Psoas muscle (tissue), 8 donors: ENCODE measurements around the gene AREG. TPM values are rescaled to one million over a fixed set of nuclear protein-coding genes. Genes with fewer than 3 reads are reported as not detected.

ENCODE experiments used
- ATAC-seq, 4 donors: fragments of 200-7000 bp; cut with Tn5 transposase; one replicate each; pipeline ENCODE4 v1.9.1; 2020; ENCODE audit warnings: moderate library complexity in 3 of 4, mild to moderate bottlenecking in 2 of 4
- DNase-seq, 2 donors: peaks; one replicate each; pipeline ENCODE4 v3.0.0-alpha.2; 2020
- H3K27ac ChIP-seq: fragments of 200-600 bp; one replicate; pipeline ENCODE4 v1.8.0; 2022
- H3K27me3 ChIP-seq, 3 donors: fragments of 200-600 bp in 1 of 3; one replicate each; pipeline versions ENCODE4 v1.6.1 to v1.8.0; 2013 to 2022; ENCODE audit warnings: low read length in 2 of 3, mild to moderate bottlenecking in 2 of 3, moderate library complexity in 1 of 3; ENCODE audit not compliant: insufficient read depth in 3 of 3
- H3K36me3 ChIP-seq, 2 donors: fragments of 200-600 bp in 1 of 2; one replicate each; pipeline versions ENCODE4 v1.6.1 to v1.8.0; 2013 to 2022; ENCODE audit warnings: low read depth in 1 of 2, mild to moderate bottlenecking in 1 of 2, moderate library complexity in 1 of 2; ENCODE audit not compliant: insufficient read depth in 1 of 2
- H3K4me1 ChIP-seq: fragments of 200-600 bp; one replicate; pipeline ENCODE4 v1.8.0; 2022
- H3K4me3 ChIP-seq: fragments of 200-600 bp; one replicate; pipeline ENCODE4 v1.8.0; 2022; ENCODE audit warnings: mild to moderate bottlenecking
- H3K9me3 ChIP-seq: fragments of 200-600 bp; one replicate; pipeline ENCODE4 v1.8.0; 2022
- CTCF ChIP-seq: fragments of 200-600 bp; IDR thresholded peaks from one replicate; pipeline ENCODE4 v1.8.0; 2022; ENCODE audit warnings: antibody characterized with exemption
- WGBS, 3 donors: extraction: QIAGEN DNeasy Blood & Tissue Kit; methylation state at CpG; one replicate each; pipeline versions ENCODE4 v1.1.6 to v1.1.7; 2013; 5-methylcytosine and 5-hydroxymethylcytosine counted together
- intact Hi-C, 2 donors: fragments of 100-400 bp; cut with DNase I; formaldehyde crosslinking; loops; one replicate each; pipeline versions ENCODE4 v1.11.0 to v1.14.2; 2022
- polyA plus RNA-seq, 3 donors: library from polyadenylated mRNA; stranded (reverse); fragments of 200-250 nt; gene quantifications; one replicate each; pipeline ENCODE4 v1.2.3, GENCODE V29; 2013
- total RNA-seq, 4 donors: library from RNA; stranded (reverse); fragmentation: NEBNext Ultra II Directional in 2 of 4; extraction: Animal tissue kit (Norgen Biotek cat#: 25700) in 2 of 4; gene quantifications; one replicate each; pipeline versions ENCODE4 v1.2.1 to v1.2.4, GENCODE V29; 2021 to 2023
- donor health status: healthy with polysubstance abuse.
- donor health status: DM: no; HTN: no; CAD: no; lungs with moderate emphysema.
- donor health status: Bipolar disorder and iron deficiency.
- donor health status: healthy.
- donor health status: DM: yes; HTN: yes; CAD: no.
- donor health status: DM: no; HTN: no; CAD: no.
- donor health status: DM: no; HTN: no; CAD: no.
- donor health status: DM: yes; HTN: yes; CAD: no.

The AREG gene
- total and polyA plus RNA-seq, 7 donors, result 0.25 to 1.3 (median 0.75) TPM; not detected in 1

GRCh38 chr4:74449571-74450297 is 4.8 kb downstream of the AREG start:
- 83 to 91% (median 88%) methylated on average over 6 of the region's 6 CpGs for WGBS, 3 donors
- TF ChIP-seq CTCF, result no peak
- Histone ChIP-seq H3K4me1 (peaks cover 5% of the 10 kb centered on the region), H3K4me3 (no peak overlapping the region), H3K27me3 (peaks cover 0 to 17% (median 3%) of the 10 kb centered on the region in 3 donors), H3K36me3 (no peaks in the 10 kb centered on the region), H3K27ac (no peak overlapping the region), H3K9me3 (no peaks in the 10 kb centered on the region)
- intact Hi-C loops, result no loop called here
- DNase-seq (no peak), ATAC-seq (no peak)

- Histone ChIP-seq H3K4me1 (peaks cover 3% of the 10 kb centered on the region), H3K27ac (no peak overlapping the region), H3K9me3 (no peaks in the 10 kb centered on the region), H3K36me3 (no peaks in the 10 kb centered on the region), H3K27me3 (peaks cover 0 to 17% (median 3%) of the 10 kb centered on the region in 3 donors), H3K4me3 (no peak overlapping the region)
- WGBS, 3 donors, result 73 to 84% (median 83%) methylated on average over 4 of the region's 4 CpGs
- no peak for TF ChIP-seq CTCF
- intact Hi-C loops, result no loop called here
- no peak for DNase-seq
- ATAC-seq, result no peak
Measured at GRCh38 chr4:74450298-74450683, 5.4 kb downstream of the AREG start.

GRCh38 chr4:74451214-74451661 is 6.3 kb downstream of the AREG start:
- DNase-seq, result no peak
- intact Hi-C loops, result no loop called here
- 12 to 32% (median 29%) methylated on average over 1 of the region's 1 CpG for WGBS, 3 donors
- Histone ChIP-seq H3K27ac (no peak overlapping the region), H3K4me3 (no peak overlapping the region), H3K4me1 (no peaks in the 10 kb centered on the region), H3K27me3 (peaks cover 0 to 13% (median 3%) of the 10 kb centered on the region in 3 donors), H3K9me3 (no peaks in the 10 kb centered on the region), H3K36me3 (no peaks in the 10 kb centered on the region)
- ATAC-seq, result peak; percentile 74 to 96 (median 85)
- TF ChIP-seq CTCF, result no peak

- no peak for ATAC-seq
- Histone ChIP-seq H3K4me3 (no peak overlapping the region), H3K36me3 (no peaks in the 10 kb centered on the region), H3K4me1 (no peaks in the 10 kb centered on the region), H3K9me3 (no peaks in the 10 kb centered on the region), H3K27ac (no peak overlapping the region), H3K27me3 (no peaks in the 10 kb centered on the region)
- DNase-seq, result no peak
- intact Hi-C loops, result no loop called here
- no peak for TF ChIP-seq CTCF
- whole genome bisulfite sequencing, 3 donors, result 87 to 90% (median 89%) methylated on average over 5 of the region's 5 CpGs
Measured at GRCh38 chr4:74453037-74453635, 8.2 kb downstream of the AREG start.
